ENCODE measurements around the gene DIDO1. TPM values are rescaled to one million over a fixed set of nuclear protein-coding genes. Genes with fewer than 3 reads are reported as not detected.

DIDO1 gene
- total RNA-seq, 4 donors from 2014 or later = 40.6 to 64.4 (median 54.1) TPM

DNA sequence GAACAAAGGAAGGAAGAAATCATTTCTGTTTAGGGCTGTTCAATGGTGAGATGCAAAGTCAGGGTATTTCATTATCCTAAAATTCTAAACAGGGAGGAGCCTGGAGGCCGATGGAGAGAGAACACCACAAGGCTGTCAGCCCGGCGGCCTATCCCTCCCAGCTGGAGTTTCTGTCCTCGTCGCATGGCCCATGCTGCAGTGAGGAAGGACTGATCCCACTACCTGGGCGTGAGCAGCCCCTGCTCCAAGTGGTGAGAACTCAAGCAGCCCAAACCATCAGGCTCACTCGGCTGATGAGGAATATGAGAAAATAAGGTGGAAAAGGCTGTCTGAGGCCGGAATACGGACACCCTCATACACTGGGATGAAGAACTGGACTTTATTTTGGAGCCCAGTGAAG, 30.8 kb downstream of the DIDO1 start:
- TF ChIP-seq, protein P1, sequence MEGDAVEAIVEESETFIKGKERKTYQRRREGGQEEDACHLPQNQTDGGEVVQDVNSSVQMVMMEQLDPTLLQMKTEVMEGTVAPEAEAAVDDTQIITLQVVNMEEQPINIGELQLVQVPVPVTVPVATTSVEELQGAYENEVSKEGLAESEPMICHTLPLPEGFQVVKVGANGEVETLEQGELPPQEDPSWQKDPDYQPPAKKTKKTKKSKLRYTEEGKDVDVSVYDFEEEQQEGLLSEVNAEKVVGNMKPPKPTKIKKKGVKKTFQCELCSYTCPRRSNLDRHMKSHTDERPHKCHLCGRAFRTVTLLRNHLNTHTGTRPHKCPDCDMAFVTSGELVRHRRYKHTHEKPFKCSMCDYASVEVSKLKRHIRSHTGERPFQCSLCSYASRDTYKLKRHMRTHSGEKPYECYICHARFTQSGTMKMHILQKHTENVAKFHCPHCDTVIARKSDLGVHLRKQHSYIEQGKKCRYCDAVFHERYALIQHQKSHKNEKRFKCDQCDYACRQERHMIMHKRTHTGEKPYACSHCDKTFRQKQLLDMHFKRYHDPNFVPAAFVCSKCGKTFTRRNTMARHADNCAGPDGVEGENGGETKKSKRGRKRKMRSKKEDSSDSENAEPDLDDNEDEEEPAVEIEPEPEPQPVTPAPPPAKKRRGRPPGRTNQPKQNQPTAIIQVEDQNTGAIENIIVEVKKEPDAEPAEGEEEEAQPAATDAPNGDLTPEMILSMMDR (IDR thresholded peaks at IDR 0.05) = no peak
- DNase-seq (ENCODE audit: low spot score) (no peak), ATAC-seq (ENCODE audit: low FRiP score) (no peak)

DNA sequence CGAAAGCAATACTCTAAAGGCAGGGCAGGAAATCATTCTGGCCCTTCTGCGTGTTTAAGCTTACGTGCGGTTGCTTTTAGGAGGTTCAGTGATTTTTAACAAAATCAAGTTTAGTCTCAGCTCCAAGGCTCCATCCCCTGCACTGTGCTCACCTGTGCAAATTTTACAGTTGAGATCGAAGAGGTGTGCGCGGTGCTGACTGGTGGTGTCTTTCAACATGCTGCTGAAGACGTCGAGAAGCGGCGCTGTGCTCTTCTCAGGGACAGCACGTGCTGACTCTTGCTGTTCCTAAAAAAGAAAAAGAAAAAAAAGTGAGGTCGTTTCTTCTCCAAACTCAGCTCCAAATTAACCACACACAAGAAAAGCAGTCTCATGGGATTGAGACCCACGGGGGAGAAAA, 32.0 kb downstream of the DIDO1 start:
- no peak for DNase-seq (ENCODE audit: low spot score)
- TF ChIP-seq, protein P1 (IDR thresholded peaks at IDR 0.05) = no peak
- ATAC-seq (ENCODE audit: low FRiP score) = no peak

DNA sequence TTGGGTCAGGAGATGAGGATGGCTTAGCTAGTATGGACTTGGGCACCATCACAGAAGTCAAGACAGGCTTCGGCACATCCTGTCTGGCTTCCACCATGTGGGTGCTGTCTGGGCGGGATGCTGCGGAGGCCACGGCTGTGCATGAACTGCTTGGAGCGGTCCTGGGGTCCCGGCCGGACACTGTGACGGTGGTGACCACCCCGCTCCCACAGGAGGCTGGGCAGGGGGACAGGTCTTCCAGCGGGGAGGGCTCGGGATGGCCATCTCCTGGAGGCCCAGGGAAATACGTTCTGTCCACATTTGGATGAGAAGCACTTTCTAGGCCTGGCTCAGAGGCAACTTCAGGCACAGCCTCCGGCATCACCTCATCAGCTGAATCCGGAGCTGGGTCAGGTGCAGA, 32.6 kb downstream of the DIDO1 start:
- DNase-seq (ENCODE audit: low spot score) = no peak
- TF ChIP-seq, protein P1 (IDR thresholded peaks at IDR 0.05) = no peak
- ATAC-seq (ENCODE audit: low FRiP score) = peak; percentile 33

DNA sequence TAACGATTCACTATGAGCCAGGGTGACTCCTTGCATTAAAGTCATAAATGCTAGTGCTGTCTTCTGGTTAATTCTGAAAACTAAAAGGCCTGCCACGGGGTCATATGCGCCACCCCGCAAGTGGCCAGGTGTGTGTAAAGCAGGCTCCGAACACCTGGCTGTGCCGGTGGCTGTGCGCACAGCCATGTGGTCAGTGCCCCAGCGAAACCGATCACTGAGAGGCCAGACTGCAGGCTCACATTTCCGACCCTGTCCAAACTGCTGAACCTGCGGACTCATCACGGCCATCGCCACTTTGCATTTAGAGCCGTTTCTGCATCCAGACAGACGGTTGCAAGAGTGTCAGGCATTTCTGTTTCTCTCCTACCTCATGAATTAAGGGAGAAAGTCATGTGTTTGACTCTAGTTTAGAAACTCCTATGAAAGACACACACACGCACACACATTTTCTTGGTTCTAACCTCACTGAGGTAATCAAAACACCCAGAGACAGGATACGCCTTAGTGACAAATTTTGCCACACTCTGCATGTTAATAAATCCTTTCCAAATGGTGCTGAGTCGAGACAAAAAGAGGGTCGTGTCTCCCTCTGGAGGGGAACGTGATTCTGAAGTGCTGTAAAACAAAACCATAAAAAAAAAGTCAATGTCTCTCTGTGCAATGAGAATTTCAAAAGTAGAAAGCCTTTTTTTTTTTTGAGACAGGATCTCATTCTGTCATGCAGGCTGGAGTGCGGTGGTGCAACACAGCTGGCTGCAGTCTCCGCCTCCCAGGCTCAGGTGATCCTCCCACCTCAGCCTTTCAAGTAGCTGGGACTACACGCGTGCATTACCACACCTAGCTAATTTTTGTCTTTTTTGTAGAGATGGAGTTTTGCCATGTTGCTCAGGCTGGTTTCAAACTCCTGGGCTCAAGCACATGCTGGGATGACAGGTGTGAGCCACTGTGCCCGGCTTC, 33.7 kb downstream of the DIDO1 start:
- ATAC-seq (ENCODE audit: low FRiP score) = no peak
- no peak for DNase-seq (ENCODE audit: low spot score)
- TF ChIP-seq, protein P1 (IDR thresholded peaks at IDR 0.05) = no peak

DNA sequence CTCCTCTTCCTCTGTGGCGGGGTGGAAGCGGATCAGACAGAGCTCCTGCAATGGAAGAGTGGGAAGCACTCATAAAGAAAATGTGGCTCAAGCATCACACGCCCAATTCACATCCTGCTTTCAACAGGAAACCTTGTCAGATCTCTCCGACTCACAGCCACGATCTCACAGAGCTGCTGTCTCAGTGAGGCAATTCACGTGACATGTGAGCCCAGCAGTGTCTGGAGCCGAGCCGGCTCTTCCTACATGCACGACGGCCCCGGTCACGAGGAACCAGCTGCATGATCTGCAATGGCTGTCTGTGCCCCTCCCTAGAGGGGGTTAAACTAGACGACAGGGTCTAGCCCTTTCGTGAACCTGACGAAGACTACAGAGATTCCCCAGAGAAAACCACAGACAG, 35.2 kb downstream of the DIDO1 start:
- TF ChIP-seq, protein P1 (IDR thresholded peaks at IDR 0.05) = no peak
- ATAC-seq (ENCODE audit: low FRiP score) (no peak), DNase-seq (ENCODE audit: low spot score) (no peak)

DNA sequence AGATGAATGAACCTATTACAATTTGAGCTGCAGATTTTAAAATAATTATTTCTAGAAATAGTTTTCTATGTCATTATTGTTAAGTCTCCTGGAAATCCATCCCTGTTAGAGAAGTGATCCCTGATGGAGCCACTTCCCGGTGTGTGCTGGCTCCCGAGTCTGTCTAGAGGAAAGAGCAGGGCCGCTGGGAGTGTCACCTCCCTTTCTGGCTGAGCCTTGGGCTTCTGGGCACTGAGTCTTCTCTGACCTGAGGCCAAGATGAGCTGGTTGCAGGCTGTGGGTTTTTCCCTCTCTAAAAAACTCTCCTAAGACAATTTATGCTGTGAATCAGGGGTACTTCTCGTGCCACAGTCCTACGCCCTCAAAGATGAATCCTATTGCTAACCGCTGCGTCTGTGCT, 35.9 kb downstream of the DIDO1 start:
- no peak for DNase-seq (ENCODE audit: low spot score)
- TF ChIP-seq, protein P1 (IDR thresholded peaks at IDR 0.05) = no peak
- no peak for ATAC-seq (ENCODE audit: low FRiP score)

DNA sequence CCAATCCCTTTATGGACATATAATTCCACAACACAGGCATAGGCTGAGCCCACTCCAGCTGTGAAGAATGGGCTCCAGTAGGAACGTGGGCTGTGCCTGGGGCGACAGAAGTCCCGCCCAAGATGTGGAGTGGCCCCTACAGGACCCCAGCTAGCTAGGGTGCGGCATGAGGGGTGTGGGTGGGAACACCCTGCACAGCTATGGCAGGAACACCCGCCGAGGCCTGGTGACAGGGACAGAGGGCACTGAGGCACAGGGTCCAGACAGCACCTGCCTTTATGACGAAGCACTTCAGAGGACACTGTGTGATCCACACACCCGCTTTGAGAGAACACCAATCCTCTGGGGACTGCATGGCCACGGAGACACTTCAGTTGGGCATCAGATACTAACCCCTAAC, 36.4 kb downstream of the DIDO1 start:
- ATAC-seq (ENCODE audit: low FRiP score) = no peak
- TF ChIP-seq, protein P1 (IDR thresholded peaks at IDR 0.05) = no peak
- no peak for DNase-seq (ENCODE audit: low spot score)
